ENCODE measurements around the gene LONRF2.

Gene LONRF2

GRCh38 chr2:100275200-100275589 is 47.1 kb downstream of the LONRF2 start:
- no peak for DNase-seq (ENCODE audit: low read depth)

DNA sequence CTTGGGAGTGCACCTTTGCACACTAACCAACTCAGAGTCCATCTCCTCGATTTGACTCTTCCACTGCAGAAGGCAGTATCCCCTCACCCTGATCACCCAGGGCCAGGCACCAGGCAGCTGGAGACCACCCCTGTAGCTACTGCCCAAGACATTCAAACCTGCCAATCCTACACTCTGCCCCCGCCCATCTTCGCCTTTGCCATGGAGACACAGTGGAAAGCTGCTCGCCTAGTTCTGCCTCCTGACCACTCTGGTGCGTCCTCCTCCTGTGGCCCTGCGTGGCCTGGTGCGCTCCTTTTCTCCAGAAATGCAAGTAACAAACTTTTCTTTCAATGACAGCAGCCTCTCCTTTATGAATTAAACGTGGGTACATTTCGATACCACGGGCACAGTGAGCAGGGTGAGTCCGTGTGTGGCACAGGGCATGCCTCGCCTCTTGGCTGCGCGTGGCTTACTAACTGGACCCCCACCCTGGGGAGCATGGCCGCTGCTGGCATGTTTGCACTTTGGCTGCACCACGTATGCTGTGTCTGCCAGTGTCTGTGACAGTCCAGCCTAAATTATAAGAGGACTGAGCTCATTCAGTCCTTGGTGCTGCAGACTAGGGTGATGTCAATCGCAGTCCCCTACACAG is 47.6 kb downstream of the LONRF2 start:
- no peak for DNase-seq (ENCODE audit: low read depth)

DNA sequence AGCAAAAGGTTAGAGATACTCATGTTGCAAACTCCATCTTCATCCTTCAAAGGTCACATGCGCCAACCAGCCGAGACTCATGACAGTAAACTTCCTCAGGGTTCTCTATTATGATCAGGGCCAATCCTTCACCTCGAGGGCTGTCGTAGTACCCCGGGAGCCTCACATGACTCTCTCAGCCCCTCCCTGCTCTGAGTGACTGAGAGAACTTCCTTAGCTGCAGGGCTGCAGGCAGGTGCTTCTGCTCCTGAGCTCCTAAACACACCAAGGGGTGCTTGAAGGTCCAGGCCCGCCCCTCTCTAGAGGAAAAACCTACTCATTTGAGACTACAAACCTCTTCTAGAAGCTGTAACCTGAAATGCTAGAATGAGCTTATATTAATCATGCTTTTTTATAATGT is 48.2 kb downstream of the LONRF2 start:
- DNase-seq (ENCODE audit: low read depth) = no peak

DNA sequence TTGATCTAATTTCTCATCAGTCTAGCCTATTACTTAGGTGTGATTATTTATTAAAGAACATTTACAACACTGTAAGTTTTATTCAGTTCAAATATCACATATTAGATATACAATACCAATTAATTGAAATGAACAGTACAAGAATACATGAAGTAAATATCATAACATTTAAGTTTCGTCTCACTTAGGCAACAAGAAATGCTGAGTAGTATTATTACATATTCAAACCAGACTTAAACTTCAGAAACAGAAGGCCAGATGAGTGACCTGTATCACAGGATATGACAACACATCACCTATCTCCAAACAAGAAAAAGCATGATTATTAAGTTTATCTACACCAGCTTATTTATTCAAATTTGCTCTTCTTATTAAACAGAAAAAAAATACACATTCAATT is 48.9 kb downstream of the LONRF2 start:
- no peak for DNase-seq (ENCODE audit: low read depth)

DNA sequence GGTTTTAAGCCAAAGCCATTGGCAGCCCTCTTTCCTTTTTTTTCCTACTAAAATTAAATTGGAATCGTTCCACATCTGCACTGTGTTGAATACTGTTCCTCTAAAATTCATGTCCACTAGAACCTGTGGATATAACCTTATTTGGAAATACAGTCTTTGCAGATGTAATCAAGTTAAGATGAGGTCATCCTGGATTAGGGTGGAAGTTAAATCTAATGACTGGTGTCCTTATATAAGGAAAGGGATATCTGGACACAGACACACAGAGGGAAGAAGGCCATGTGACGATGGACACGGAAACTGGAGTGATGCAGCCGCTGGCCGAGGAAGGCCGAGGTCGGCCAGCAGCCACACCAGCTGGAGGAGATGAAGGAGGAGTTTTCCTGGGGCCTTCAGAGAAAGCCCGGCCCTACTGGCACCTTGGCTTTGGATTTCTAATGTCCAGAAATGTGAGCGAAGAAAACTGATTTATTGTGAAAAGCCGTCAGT is 49.4 kb downstream of the LONRF2 start:
- DNase-seq (ENCODE audit: low read depth) = no peak

DNA sequence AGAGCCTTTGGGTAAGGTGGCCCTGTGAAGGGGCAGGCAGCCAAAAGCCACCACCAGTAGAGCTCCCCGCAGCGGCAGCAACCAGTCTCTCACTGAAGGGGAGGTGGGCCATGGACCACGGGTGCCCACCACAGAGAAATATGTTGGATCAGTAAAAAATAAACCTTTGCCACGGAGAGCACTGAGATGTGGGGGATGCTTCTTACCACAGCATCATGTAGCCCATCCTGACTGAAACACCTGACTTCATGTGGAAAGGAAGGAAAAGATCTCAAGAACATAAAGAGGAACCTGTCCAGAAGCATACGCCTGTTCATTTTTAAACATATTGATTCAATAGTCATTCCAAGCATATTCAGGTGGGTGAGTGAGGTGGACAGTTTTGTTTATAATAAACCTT is 51.1 kb downstream of the LONRF2 start:
- no peak for DNase-seq (ENCODE audit: low read depth)

DNA sequence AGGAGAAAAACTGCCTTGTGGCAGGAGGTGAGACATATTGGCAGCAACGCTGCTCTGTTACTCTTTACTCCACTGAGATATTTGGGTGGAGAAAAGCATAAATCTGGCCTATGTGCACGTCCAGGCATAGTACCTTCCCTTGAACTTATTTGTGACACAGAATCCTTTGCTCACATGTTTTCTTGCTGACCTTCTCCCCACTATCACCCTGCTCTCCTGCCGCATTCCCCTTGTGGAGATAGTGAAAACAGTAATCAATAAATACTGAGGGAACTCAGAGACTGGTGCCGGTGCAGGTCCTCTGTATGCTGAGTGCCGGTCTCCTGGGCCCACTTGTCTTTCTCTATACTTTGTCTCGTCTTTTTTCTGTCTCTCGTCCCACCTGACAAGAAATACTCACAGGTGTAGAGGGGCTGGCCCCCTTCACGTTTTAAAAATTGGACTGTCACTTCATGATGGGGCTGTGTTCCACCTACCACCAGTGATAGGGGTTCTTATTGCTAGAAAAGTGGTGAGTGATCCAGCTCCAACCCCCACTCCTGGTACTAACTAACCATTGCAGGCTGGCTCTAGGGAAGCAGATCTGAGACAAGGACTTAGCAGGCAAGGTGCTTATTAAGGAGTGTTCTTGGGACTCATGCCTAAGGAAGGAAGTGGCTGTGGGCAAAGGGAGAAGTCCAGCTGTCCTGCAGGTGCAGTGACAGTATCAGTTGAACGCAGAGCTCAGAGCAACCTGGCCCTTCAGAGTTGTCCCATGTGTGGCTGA is 51.7 kb downstream of the LONRF2 start:
- DNase-seq (ENCODE audit: low read depth) = no peak

DNA sequence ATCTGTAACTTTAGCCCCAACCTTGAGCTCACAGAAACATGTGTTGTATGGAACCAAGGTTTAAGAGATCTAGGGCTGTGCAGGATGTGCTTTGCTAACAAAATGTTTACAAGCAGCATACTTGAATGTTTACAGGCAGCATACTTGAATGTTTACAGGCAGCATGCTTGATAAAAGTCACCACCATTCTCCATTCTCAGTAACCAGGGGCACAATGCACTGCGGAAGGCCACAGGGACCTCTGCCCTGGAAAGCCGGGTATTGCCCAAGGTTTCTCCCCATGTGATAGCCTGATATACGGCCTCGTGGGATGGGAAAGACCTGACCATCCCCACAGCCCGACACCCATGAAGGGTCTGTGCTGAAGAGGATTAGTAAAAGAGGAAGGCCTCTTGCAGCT is 52.4 kb downstream of the LONRF2 start:
- no peak for DNase-seq (ENCODE audit: low read depth)

DNA sequence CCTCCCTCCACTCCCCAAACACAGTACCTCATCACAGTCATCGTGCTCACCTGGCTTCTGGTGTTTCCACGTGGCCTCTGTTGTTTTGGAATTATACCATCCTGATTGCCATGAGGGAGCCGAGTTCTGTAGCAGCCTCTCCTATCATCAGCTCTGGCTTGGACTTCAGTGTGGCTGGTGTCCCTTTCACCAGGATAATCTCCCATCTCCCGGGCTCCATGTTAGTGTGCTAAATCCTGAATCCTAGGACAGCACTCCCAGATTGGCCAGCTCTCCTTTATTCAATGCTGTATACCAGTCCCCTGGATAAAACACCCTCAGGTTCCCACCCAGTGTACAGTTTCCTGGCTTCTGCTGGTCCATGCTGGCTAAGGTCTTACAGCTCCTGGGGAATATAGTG is 53.3 kb downstream of the LONRF2 start:
- DNase-seq (ENCODE audit: low read depth) = no peak

DNA sequence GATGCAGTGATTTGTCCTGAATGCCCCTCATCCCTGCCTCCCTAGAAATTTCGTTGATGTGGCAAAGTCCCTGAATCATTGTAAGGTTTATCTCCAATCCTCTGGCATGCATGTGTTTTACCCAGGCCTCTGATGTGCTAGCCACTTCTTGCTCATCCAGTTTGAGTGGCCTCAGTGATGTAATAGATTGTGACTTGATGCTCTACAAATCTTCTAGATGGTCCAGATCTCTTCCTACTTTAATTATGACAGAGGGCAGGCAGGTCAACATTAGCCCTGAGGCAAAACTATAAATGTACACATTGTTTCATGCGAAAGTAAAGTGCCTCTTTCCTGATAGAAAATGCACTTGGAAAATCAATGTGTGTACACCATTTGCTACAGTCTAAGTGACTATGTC is 54.5 kb downstream of the LONRF2 start:
- no peak for DNase-seq (ENCODE audit: low read depth)

- DNase-seq (ENCODE audit: low read depth) = no peak
These were observed 56.2 kb downstream of the LONRF2 start for GRCh38 chr2:100266126-100266525.

DNA sequence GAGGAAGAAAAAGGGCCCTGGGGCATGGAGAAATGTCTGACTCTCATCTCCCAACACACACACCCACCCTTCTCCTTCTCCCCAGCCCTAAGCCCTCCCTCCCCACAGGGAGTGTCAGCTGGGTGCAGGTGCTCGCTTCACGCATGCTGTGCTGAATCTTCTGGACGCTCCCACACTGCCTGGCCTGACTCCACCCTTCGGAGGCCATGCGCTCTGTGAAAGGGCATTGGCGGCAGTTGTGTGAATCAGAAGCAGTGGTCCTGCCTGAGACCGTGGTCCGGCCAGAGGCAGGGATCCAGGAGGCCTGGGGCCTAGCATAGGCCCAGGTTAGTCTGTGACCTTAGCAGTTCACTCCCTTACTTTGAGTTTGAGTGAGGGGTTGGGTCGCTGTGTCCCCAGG is 57.1 kb downstream of the LONRF2 start:
- no peak for DNase-seq (ENCODE audit: low read depth)

- DNase-seq (ENCODE audit: low read depth) = no peak
These were observed 57.6 kb downstream of the LONRF2 start for GRCh38 chr2:100264651-100265050.

- DNase-seq (ENCODE audit: low read depth) = no peak
These were observed 58.2 kb downstream of the LONRF2 start for GRCh38 chr2:100264121-100264520.

GRCh38 chr2:100262555-100263320 is 59.6 kb downstream of the LONRF2 start:
- DNase-seq (ENCODE audit: low read depth) = no peak

DNA sequence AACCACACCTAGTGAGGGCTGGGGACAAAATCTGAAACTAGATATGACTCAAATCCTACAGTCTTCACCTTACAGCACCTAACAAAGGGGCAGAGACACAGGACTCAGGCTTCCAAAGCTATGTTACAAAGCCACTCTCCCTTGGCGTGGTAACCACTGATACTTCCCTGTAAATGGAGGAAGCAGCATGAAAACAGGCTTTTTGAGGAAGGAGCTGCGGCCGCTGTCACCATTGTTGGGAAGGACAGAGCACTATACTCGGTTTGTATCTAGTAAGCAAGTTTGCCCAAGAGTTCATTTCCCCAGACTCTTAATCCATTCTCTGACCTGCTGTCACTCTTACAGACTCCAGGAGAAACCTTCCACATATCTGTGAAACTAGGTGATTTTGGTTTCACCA is 60.3 kb downstream of the LONRF2 start:
- no peak for DNase-seq (ENCODE audit: low read depth)

- DNase-seq (ENCODE audit: low read depth) = no peak
These were observed 61.3 kb downstream of the LONRF2 start for GRCh38 chr2:100260712-100261620.

DNA sequence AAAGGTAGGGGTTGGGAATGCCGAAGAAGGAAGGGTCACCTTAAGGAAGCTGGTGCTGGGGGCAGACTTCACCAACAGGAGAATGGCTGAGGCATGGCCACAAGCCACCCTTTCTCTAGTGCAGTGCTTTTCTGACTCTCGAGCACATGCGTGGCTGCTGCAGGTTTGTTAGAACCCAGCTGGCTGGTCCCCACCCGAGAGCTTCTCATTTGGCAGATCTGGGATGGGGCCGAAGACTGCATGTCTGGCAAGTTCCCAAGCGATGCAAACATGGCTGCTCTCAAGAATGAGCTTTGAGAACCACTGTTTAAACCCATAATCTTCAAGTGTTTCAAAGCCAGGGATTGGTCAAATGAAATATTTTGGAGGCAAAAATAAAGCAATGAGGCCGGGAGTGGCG is 63.2 kb downstream of the LONRF2 start:
- no peak for DNase-seq (ENCODE audit: low read depth)

GRCh38 chr2:100257939-100258338 is 64.4 kb downstream of the LONRF2 start:
- no peak for DNase-seq (ENCODE audit: low read depth)

GRCh38 chr2:100256849-100257248 is 65.5 kb downstream of the LONRF2 start:
- no peak for DNase-seq (ENCODE audit: low read depth)

DNA sequence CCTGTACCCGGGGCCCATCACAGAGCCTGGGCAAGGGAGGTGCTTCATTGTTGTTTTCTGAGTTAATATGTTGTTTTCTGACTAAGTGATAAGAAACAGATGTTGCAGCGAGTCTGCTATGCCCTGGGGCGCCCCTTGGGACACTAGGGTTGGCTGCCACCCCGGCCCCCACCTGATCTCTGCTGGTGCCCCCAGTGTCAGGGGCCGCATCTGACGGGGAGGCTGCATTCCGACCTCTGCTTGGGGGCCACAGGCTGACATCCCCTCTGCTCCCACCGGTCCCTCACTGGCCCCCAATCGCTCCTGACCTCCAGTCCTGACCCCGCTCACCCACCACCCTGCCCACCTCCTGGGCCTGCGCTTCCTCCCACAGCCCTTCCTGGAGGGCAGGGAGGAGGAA is 65.9 kb downstream of the LONRF2 start:
- DNase-seq (ENCODE audit: low read depth) = no peak

GRCh38 chr2:100254646-100255210 is 67.6 kb downstream of the LONRF2 start:
- DNase-seq (ENCODE audit: low read depth) = no peak

Data from CMK (cell line).